CD4-positive, alpha-beta T cell (primary cell): ENCODE data around the gene ATP8A2. TPM values are rescaled to one million over a fixed set of nuclear protein-coding genes. Genes with fewer than 3 reads are reported as not detected.

Source experiments
- ATAC-seq: fragments of 200-7000 bp; cut with Tn5 transposase; one replicate; pipeline ENCODE4 v1.10.0; 2022; ENCODE audit warnings: mild to moderate bottlenecking; ENCODE audit not compliant: poor library complexity
- CTCF ChIA-PET: fragments of 350-600 bp; sonication (Branson Sonifier 250); formaldehyde crosslinking; loops from one replicate; lab custom pipeline; 2021; ENCODE audit warnings: antibody characterized with exemption, inconsistent platforms; lab: Charles Lee
- POLR2A ChIA-PET: fragments of 350-600 bp; sonication (Branson Sonifier 250); formaldehyde crosslinking; loops from one replicate; lab custom pipeline; 2021; ENCODE audit warnings: antibody characterized with exemption, inconsistent platforms; lab: Charles Lee
- DNase-seq, 14 experiments: peaks; one replicate each; pipeline ENCODE4 v3.0.0-alpha.2; 2013 to 2020; ENCODE audit warnings: mixed read lengths in 2 of 14
- H3K27ac ChIP-seq, 2 donors: one replicate each; pipeline versions ENCODE4 v1.5.1 to v1.7.0; 2013; ENCODE audit warnings: low read length in 2 of 2, low read depth in 1 of 2, mild to moderate bottlenecking in 1 of 2
- H3K27me3 ChIP-seq, 2 experiments: 1 replicate in 1 of 2; 2 replicates in 1 of 2; pipeline versions ENCODE4 v1.6.1 to v1.7.0; 2013; ENCODE audit warnings: low read length in 2 of 2, control low read depth in 1 of 2, mild to moderate bottlenecking in 1 of 2, moderate library complexity in 1 of 2; ENCODE audit not compliant: insufficient read depth in 2 of 2, control insufficient read depth in 1 of 2
- H3K36me3 ChIP-seq: one replicate; pipeline ENCODE4 v1.6.1; 2013; ENCODE audit warnings: low read length, control low read depth; ENCODE audit not compliant: insufficient read depth
- H3K4me1 ChIP-seq: one replicate; pipeline ENCODE4 v1.6.1; 2013; ENCODE audit warnings: low read length, control low read depth; ENCODE audit not compliant: insufficient read depth
- H3K4me3 ChIP-seq: one replicate; pipeline ENCODE4 v1.5.1; 2013; ENCODE audit warnings: mild to moderate bottlenecking, low read length, moderate library complexity
- H3K9me3 ChIP-seq, 2 experiments: 1 replicate in 1 of 2; 2 replicates in 1 of 2; pipeline versions ENCODE4 v1.6.1 to v1.7.0; 2013; ENCODE audit warnings: low read length in 2 of 2, mild to moderate bottlenecking in 2 of 2, control low read depth in 1 of 2, moderate library complexity in 1 of 2; ENCODE audit not compliant: control insufficient read depth in 1 of 2, insufficient read depth in 1 of 2
- H3K27ac Mint-ChIP-seq: one replicate; pipeline ENCODE4 v1.8.0; 2020; ENCODE audit warnings: mixed read lengths
- H3K27me3 Mint-ChIP-seq: one replicate; pipeline ENCODE4 v1.8.0; 2021; ENCODE audit warnings: mixed read lengths
- H3K36me3 Mint-ChIP-seq: one replicate; pipeline ENCODE4 v1.8.0; 2021; ENCODE audit warnings: low read depth, mixed read lengths
- H3K4me1 Mint-ChIP-seq: one replicate; pipeline ENCODE4 v1.8.0; 2021; ENCODE audit warnings: low read depth, mixed read lengths
- H3K4me3 Mint-ChIP-seq: one replicate; pipeline ENCODE4 v1.8.0; 2020; ENCODE audit warnings: mild to moderate bottlenecking, mixed read lengths
- H3K9me3 Mint-ChIP-seq: one replicate; pipeline ENCODE4 v1.8.0; 2020; ENCODE audit warnings: mixed read lengths
- CTCF ChIP-seq: fragments of 200-600 bp; IDR thresholded peaks from one replicate; pipeline ENCODE4 v1.8.0; 2022; ENCODE audit warnings: antibody characterized with exemption, mild to moderate bottlenecking
- intact Hi-C, 2 experiments: fragments of 100-400 bp; cut with DNase I in 1 of 2; cut with micrococcal nuclease in 1 of 2; formaldehyde crosslinking; loops; one replicate each; pipeline versions ENCODE4 v1.15.1 to v1.9.0; 2023 to 2025; cut with DNase I, micrococcal nuclease
- total RNA-seq, 174 experiments: library from RNA in 2 of 174; stranded (reverse) in 2 of 174; gene quantifications; one replicate each; pipeline ENCODE4 v1.2.3 and lab custom pipeline; 2021 to 2026

Gene ATP8A2
- total RNA-seq, 2 experiments from 2014 or later: 0.22 to 0.36 TPM

GRCh38 chr13:25501231-25501630, 129.5 kb downstream of the ATP8A2 start:
- H3K4me3 Mint-ChIP-seq: no peak overlapping the region
- POLR2A ChIA-PET: no interaction called here
- TF ChIP-seq CTCF: no peak
- H3K27me3 ChIP-seq: no peaks in the 10 kb centered on the region
- no peak overlapping the region for H3K27ac ChIP-seq
- no peak overlapping the region for H3K4me3 ChIP-seq
- H3K4me1 Mint-ChIP-seq: no peaks in the 10 kb centered on the region
- intact Hi-C loops: no loop called here
- H3K9me3 ChIP-seq: peaks cover 0 to 3% of the 10 kb centered on the region in 2 experiments
- H3K36me3 Mint-ChIP-seq: no peaks in the 10 kb centered on the region
- H3K27ac Mint-ChIP-seq: no peak overlapping the region
- CTCF ChIA-PET: no interaction called here
- no peak for ATAC-seq
- DNase-seq: no peak
- no peaks in the 10 kb centered on the region for H3K36me3 ChIP-seq
- H3K27me3 Mint-ChIP-seq: peaks cover 26% of the 10 kb centered on the region
- no peaks in the 10 kb centered on the region for H3K4me1 ChIP-seq
- H3K9me3 Mint-ChIP-seq: no peaks in the 10 kb centered on the region

GRCh38 chr13:25502031-25502430, 130.3 kb downstream of the ATP8A2 start:
- H3K27ac Mint-ChIP-seq: no peak overlapping the region
- H3K4me3 ChIP-seq: no peak overlapping the region
- ChIA-PET CTCF (no interaction called here), POLR2A (no interaction called here)
- ATAC-seq (no peak), DNase-seq (no peak)
- no peak for TF ChIP-seq CTCF
- no peaks in the 10 kb centered on the region for H3K4me1 ChIP-seq
- no peaks in the 10 kb centered on the region for H3K9me3 Mint-ChIP-seq
- H3K27me3 ChIP-seq: peaks cover 0 to 4% of the 10 kb centered on the region in 2 experiments
- H3K36me3 ChIP-seq: no peaks in the 10 kb centered on the region
- H3K9me3 ChIP-seq: peaks cover 0 to 3% of the 10 kb centered on the region in 2 experiments
- intact Hi-C loops: no loop called here
- H3K27ac ChIP-seq: no peak overlapping the region
- peaks cover 28% of the 10 kb centered on the region for H3K27me3 Mint-ChIP-seq
- H3K4me1 Mint-ChIP-seq: no peaks in the 10 kb centered on the region
- H3K36me3 Mint-ChIP-seq: no peaks in the 10 kb centered on the region
- no peak overlapping the region for H3K4me3 Mint-ChIP-seq

- H3K4me3 ChIP-seq: no peak overlapping the region
- DNase-seq: no peak
- H3K4me1 Mint-ChIP-seq: no peaks in the 10 kb centered on the region
- POLR2A ChIA-PET: no interaction called here
- peaks cover 30% of the 10 kb centered on the region for H3K27me3 Mint-ChIP-seq
- H3K9me3 Mint-ChIP-seq: no peaks in the 10 kb centered on the region
- no peak for ATAC-seq
- H3K27ac ChIP-seq: no peak overlapping the region
- H3K36me3 Mint-ChIP-seq: no peaks in the 10 kb centered on the region
- peaks cover 0 to 4% of the 10 kb centered on the region in 2 experiments for H3K27me3 ChIP-seq
- no peak overlapping the region for H3K27ac Mint-ChIP-seq
- CTCF ChIA-PET: no interaction called here
- intact Hi-C loops: no loop called here
- H3K9me3 ChIP-seq: peaks cover 0 to 3% of the 10 kb centered on the region in 2 experiments
- TF ChIP-seq CTCF: no peak
- H3K36me3 ChIP-seq: no peaks in the 10 kb centered on the region
- H3K4me1 ChIP-seq: no peaks in the 10 kb centered on the region
- H3K4me3 Mint-ChIP-seq: no peak overlapping the region
These were observed 130.8 kb downstream of the ATP8A2 start for GRCh38 chr13:25502551-25502950.
